NCI-H1694 treated with DMSO at 0.1 percent for 48 hours (cell line): ENCODE data around the gene SNX6.
"Not testable (repeated sequence)": the region's sequence is repeated elsewhere in the genome, so short reads cannot be mapped to it uniquely, and the experiment has no call there.

Source experiments
- DNase-seq: peaks from one replicate; lab custom pipeline; 2025; lab: John Stamatoyannopoulos, UW

SNX6 gene

GRCh38 chr14:34521071-34521470 is 108.9 kb downstream of the SNX6 start:
- not testable (repeated sequence) for DNase-seq

- DNase-seq, result not testable (repeated sequence)
Observed at GRCh38 chr14:34520304-34520970, 109.5 kb downstream of the SNX6 start.
